ENCODE data around the gene IRAK2. TPM values are rescaled to one million over a fixed set of nuclear protein-coding genes. Genes with fewer than 3 reads are reported as not detected.

Gene IRAK2
- total and polyA plus RNA-seq, 2 of the 8 experiments (the other 6 are each of a cell fraction or from before 2014, with no cell fraction given), result 1.5 TPM

DNA sequence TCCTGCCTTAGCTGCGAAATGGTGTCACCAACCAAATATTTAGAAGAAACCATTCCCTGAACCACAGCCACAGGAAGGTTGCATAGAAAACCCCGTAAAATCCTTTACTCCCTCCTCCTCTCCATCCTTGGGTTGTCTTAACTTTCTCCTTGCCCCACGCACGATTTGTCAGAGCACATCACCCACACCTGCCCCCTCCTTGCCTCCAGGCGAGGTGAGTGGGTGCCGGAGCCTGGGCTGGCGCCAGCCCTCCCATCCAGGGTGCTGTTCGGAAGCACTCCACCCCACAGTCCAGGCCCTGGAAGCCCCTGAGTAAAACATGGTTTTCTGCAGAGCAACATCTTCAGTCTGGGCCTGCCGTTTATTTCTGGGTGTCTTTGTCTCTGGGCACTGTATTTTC is 124.4 kb downstream of the IRAK2 start:
- Histone ChIP-seq H2BK20ac (ENCODE audit: low read length) (no peak overlapping the region), H4K8ac (ENCODE audit: extremely low read depth, insufficient read depth, low read length) (no peak overlapping the region), H2AK5ac (ENCODE audit: low read depth, low read length) (no peak overlapping the region), H3K27me3 (replicated peaks in 1 of 4; ENCODE audit: control insufficient read depth in 3 of 4, extremely low read depth in 1 of 4, insufficient read depth in 3 of 4, low read length in 3 of 4) (no peaks in the 10 kb centered on the region), H3K27ac (ENCODE audit: low read depth, low read length) (no peak overlapping the region), H4K5ac (ENCODE audit: insufficient read length, low read depth, low read length) (no peak overlapping the region), H2BK15ac (ENCODE audit: low read length) (no peak overlapping the region), H3K79me2 (ENCODE audit: control insufficient read depth in 1 of 2, insufficient read depth in 2 of 2, low read length in 2 of 2) (no peaks in the 10 kb centered on the region), H3K14ac (ENCODE audit: insufficient read length) (no peak overlapping the region), H3K36me3 (ENCODE audit: control insufficient read depth in 2 of 4, insufficient read depth in 4 of 4, low read length in 3 of 4) (peaks cover 0 to 4% (median 2%) of the 10 kb centered on the region in 4 experiments; a peak in 5 of 8 replicates), H2BK120ac (replicated peaks; ENCODE audit: low read depth, low read length) (no peak overlapping the region), H3K9ac (replicated peaks in 1 of 4; ENCODE audit: extremely low read depth in 1 of 4, low read depth in 3 of 4, low read length in 3 of 4) (no peak overlapping the region), H3K56ac (replicated peaks; ENCODE audit: insufficient read length, low read depth, low read length) (no peak overlapping the region), H3K23ac (ENCODE audit: insufficient read length) (no peak overlapping the region), H3K4me2 (ENCODE audit: insufficient read depth in 1 of 2, low read depth in 2 of 2, low read length in 2 of 2) (no peak overlapping the region), H3K4me1 (replicated peaks in 1 of 4; ENCODE audit: control insufficient read depth in 3 of 4, insufficient read depth in 4 of 4, low read length in 3 of 4) (peaks cover 0 to 7% (median 4%) of the 10 kb centered on the region in 4 experiments; a peak in 6 of 7 replicates), H2BK12ac (ENCODE audit: low read depth, low read length) (no peak overlapping the region), H3K18ac (ENCODE audit: extremely low read depth, low read length) (no peak overlapping the region), H4K91ac (replicated peaks; ENCODE audit: insufficient read length, low read length) (no peak overlapping the region), H3K4me3 (ENCODE audit: extremely low read depth in 1 of 4, insufficient read depth in 2 of 4, low read depth in 3 of 4, low read length in 4 of 4) (no peak overlapping the region), H3K79me1 (ENCODE audit: low read depth, low read length) (no peaks in the 10 kb centered on the region; the same call in 1 of the 2 replicates), H3K4ac (replicated peaks; ENCODE audit: insufficient read length, low read depth, low read length) (no peak overlapping the region), H2BK5ac (ENCODE audit: low read depth, low read length) (no peak overlapping the region), H3K9me3 (ENCODE audit: insufficient read depth in 2 of 2, low read depth in 1 of 2, low read length in 1 of 2) (no peaks in the 10 kb centered on the region), H2AFZ (ENCODE audit: low read length) (no peak overlapping the region), H3K23me2 (ENCODE audit: low read depth, low read length) (no peaks in the 10 kb centered on the region), H4K20me1 (replicated peaks in 1 of 2; ENCODE audit: control insufficient read depth in 1 of 2, insufficient read depth in 2 of 2, low read length in 2 of 2) (peaks cover 0 to 2% of the 10 kb centered on the region in 2 experiments)
- DNase-seq (ENCODE audit: low read depth in 1 of 2, low spot score in 2 of 2) (no peak), FAIRE-seq (no peak)
- ChIA-PET POLR2A (ENCODE audit: partially characterized antibody) (no interaction called here), CTCF (ENCODE audit: partially characterized antibody) (interaction anchor here (0.7 to 1.9 kb wide), 5 partner anchors 17 to 51 kb away, joined by 3 to 8 read pairs (median 6); partner anchors contain the start of gene SEC13)
- WGBS, 2 experiments (ENCODE audit: extremely low coverage in 1 of 2, insufficient coverage in 1 of 2, insufficient read length in 1 of 2, insufficient replicate concordance in 2 of 2, low coverage in 1 of 2, low lambda C conversion rate in 2 of 2, missing lambda C conversion rate in 1 of 2), result 92% methylated on average over 9 of the region's 9 CpGs; no CpG with 5 or more reads in 1 of the 2 experiments
- TF ChIP-seq GABPA (IDR thresholded peaks at IDR 0.05; ENCODE audit: borderline replicate concordance, insufficient read depth, low read length) (no peak), CBX8 (IDR thresholded peaks at IDR 0.05; ENCODE audit: borderline replicate concordance, low read depth, low read length) (no peak), NANOG (IDR thresholded peaks at IDR 0.05; ENCODE audit: insufficient read depth, low read depth, low read length, poor library complexity, severe bottlenecking) (no peak), ASH2L (IDR thresholded peaks at IDR 0.05; ENCODE audit: low read length) (no peak), SP2 (IDR thresholded peaks at IDR 0.05; ENCODE audit: low read length) (no peak), TCF12 (IDR thresholded peaks at IDR 0.05; ENCODE audit: low read depth, low read length) (no peak), CHD1 (IDR thresholded peaks at IDR 0.05; ENCODE audit: low read depth, low read length) (no peak), EGR1 (IDR thresholded peaks at IDR 0.05; ENCODE audit: borderline replicate concordance, low read depth, low read length) (no peak), KDM1A (IDR thresholded peaks at IDR 0.05; ENCODE audit: borderline replicate concordance, low read length) (no peak), POU5F1 (IDR thresholded peaks at IDR 0.05; ENCODE audit: low read depth, low read length) (no peak), KDM4A (IDR thresholded peaks at IDR 0.05; ENCODE audit: low read depth, low read length, severe bottlenecking) (no peak)
- TF ChIP-seq, protein P1, sequence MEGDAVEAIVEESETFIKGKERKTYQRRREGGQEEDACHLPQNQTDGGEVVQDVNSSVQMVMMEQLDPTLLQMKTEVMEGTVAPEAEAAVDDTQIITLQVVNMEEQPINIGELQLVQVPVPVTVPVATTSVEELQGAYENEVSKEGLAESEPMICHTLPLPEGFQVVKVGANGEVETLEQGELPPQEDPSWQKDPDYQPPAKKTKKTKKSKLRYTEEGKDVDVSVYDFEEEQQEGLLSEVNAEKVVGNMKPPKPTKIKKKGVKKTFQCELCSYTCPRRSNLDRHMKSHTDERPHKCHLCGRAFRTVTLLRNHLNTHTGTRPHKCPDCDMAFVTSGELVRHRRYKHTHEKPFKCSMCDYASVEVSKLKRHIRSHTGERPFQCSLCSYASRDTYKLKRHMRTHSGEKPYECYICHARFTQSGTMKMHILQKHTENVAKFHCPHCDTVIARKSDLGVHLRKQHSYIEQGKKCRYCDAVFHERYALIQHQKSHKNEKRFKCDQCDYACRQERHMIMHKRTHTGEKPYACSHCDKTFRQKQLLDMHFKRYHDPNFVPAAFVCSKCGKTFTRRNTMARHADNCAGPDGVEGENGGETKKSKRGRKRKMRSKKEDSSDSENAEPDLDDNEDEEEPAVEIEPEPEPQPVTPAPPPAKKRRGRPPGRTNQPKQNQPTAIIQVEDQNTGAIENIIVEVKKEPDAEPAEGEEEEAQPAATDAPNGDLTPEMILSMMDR (IDR thresholded peaks at IDR 0.05; ENCODE audit: control extremely low read depth in 1 of 3, insufficient read depth in 1 of 3, low read depth in 1 of 3, low read length in 3 of 3), result no peak

All from H1 (cell line).